ENCODE results near the gene RCAN3. TPM values are rescaled to one million over a fixed set of nuclear protein-coding genes. Genes with fewer than 3 reads are reported as not detected.
A peak's percentile ranks its signal among the peaks of the same experiment; 100 is the strongest.

Gene RCAN3
- total RNA-seq, 2 donors from 2014 or later = 12.6 to 15.1 TPM

GRCh38 chr1:24558455-24558854, 55.8 kb downstream of the RCAN3 start:
- Histone ChIP-seq H3K27ac (no peak overlapping the region), H3K9ac (ENCODE audit: low read depth in 2 of 2, low read length in 2 of 2) (no peak overlapping the region), H3K36me3 (no peaks in the 10 kb centered on the region), H3K9me3 (no peaks in the 10 kb centered on the region), H3K27me3 (no peaks in the 10 kb centered on the region), H3K4me3 (no peak overlapping the region), H3K4me1 (no peaks in the 10 kb centered on the region)
- intact Hi-C loops (cut with DNase I) = no loop called here
- TF ChIP-seq, protein P1, sequence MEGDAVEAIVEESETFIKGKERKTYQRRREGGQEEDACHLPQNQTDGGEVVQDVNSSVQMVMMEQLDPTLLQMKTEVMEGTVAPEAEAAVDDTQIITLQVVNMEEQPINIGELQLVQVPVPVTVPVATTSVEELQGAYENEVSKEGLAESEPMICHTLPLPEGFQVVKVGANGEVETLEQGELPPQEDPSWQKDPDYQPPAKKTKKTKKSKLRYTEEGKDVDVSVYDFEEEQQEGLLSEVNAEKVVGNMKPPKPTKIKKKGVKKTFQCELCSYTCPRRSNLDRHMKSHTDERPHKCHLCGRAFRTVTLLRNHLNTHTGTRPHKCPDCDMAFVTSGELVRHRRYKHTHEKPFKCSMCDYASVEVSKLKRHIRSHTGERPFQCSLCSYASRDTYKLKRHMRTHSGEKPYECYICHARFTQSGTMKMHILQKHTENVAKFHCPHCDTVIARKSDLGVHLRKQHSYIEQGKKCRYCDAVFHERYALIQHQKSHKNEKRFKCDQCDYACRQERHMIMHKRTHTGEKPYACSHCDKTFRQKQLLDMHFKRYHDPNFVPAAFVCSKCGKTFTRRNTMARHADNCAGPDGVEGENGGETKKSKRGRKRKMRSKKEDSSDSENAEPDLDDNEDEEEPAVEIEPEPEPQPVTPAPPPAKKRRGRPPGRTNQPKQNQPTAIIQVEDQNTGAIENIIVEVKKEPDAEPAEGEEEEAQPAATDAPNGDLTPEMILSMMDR (IDR thresholded peaks at IDR 0.05) = no peak
- no peak for DNase-seq

DNA sequence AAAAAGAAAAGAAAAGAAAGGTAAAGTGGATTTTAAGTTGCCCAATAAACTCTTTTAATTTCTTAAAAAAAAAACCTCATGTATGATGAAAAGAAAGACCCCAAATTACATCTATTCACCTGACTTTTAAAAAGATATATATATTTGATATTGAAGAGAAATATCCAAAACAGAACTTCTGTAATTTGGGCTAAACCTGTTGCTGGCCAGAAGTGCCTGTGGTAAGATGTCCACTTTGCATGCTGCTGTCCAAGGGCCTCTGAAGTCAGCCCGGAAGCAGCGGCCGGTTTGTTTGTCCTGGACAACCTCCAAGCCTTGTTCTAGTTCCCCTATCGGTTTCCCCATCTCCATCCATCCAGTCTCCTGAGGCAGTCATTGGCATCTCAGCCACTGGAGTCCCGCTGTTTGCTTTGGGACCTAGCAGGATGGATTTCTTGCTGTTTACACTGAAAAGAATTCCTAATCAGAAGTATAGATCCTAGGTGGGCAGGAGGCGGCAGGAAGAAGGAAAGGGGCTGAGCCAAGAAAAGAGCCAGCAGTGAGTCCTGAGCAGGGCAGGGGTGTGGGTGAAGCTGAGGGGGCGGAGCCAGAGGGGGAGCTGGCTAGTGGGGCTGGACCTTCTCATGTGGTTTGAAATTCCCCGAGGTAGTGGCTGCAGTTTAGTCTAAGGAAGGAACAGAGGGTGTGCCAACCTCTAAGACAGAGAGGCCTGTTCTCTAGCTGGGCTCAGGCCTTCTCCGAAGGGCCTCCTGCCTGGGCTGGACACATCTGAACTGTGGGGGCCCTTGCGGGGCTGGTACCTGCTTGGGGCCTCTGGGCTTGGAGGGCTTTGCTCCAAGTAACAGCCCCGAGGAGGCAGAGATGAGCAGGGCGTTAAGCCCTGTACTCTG, 56.5 kb downstream of the RCAN3 start:
- Histone ChIP-seq H3K27ac (no peak overlapping the region), H3K9me3 (no peaks in the 10 kb centered on the region), H3K4me3 (no peak overlapping the region), H3K27me3 (no peaks in the 10 kb centered on the region), H3K9ac (ENCODE audit: low read depth in 2 of 2, low read length in 2 of 2) (no peak overlapping the region), H3K36me3 (no peaks in the 10 kb centered on the region), H3K4me1 (no peaks in the 10 kb centered on the region)
- TF ChIP-seq, protein P1 (IDR thresholded peaks at IDR 0.05) = no peak
- intact Hi-C loops (cut with DNase I) = no loop called here
- DNase-seq = peak; percentile 49

DNA sequence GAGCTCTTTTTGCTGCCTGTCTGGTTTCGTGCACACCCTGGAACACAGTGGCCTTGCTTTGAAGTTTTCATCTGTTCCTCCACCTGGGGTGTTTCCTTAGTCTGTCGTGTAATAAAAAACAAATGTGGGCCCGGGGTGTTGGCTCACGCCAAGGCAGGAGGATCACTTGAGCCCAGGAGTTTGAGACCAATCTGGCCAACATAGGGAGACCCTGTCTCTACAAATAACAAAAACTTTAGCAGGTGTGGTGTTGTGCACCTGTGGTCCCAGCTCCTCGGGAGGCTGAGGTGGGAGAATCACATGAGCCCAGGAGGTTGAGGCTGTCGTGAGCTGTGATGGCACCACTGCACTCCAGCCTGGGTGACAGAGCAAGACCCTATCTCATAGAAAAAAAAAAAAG, 57.7 kb downstream of the RCAN3 start:
- no peaks in the 10 kb centered on the region for H3K4me1 ChIP-seq
- intact Hi-C loops (cut with DNase I) = no loop called here
- DNase-seq = no peak

DNA sequence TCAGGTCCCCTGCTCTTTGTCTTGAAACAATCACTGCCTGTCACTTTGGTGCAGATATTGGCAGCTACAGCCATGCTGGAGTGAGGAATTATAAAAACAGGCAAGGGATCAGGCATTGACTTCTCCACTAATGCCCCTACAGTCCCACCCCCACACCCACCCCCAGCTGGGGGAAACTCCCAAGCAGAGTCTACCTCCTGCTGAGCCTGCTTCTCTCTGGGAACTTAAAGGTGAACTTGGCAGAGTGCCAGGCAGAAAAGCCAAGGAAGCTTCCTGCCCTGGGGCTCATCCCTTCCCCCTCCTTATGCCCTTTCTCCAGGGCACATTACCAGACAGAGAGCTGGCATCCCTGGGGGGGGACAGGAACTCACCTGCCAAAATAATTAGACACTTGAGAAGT, 60.0 kb downstream of the RCAN3 start:
- Histone ChIP-seq H3K4me1 (no peaks in the 10 kb centered on the region), H3K4me3 (no peak overlapping the region), H3K27me3 (no peaks in the 10 kb centered on the region), H3K27ac (no peak overlapping the region), H3K9ac (ENCODE audit: low read depth in 2 of 2, low read length in 2 of 2) (no peak overlapping the region), H3K36me3 (no peaks in the 10 kb centered on the region), H3K9me3 (no peaks in the 10 kb centered on the region)
- intact Hi-C loops (cut with DNase I) = no loop called here
- DNase-seq = peak; percentile 56
- TF ChIP-seq, protein P1 (IDR thresholded peaks at IDR 0.05) = no peak

More for the DNA sequence above, 57.7 kb downstream of the RCAN3 start:
- Histone ChIP-seq H3K4me3 (no peak overlapping the region), H3K27ac (no peak overlapping the region), H3K9me3 (no peaks in the 10 kb centered on the region), H3K9ac (ENCODE audit: low read depth in 2 of 2, low read length in 2 of 2) (no peak overlapping the region), H3K27me3 (no peaks in the 10 kb centered on the region), H3K36me3 (no peaks in the 10 kb centered on the region)
- TF ChIP-seq, protein P1 (IDR thresholded peaks at IDR 0.05) = no peak

GRCh38 chr1:24564695-24565094, 62.1 kb downstream of the RCAN3 start:
- DNase-seq = no peak
- no peak overlapping the region for H3K27ac ChIP-seq
- TF ChIP-seq, protein P1 (IDR thresholded peaks at IDR 0.05) = no peak

More at GRCh38 chr1:24564695-24565094, 62.1 kb downstream of the RCAN3 start:
- Histone ChIP-seq H3K36me3 (no peaks in the 10 kb centered on the region), H3K4me3 (no peak overlapping the region), H3K27me3 (no peaks in the 10 kb centered on the region), H3K9me3 (no peaks in the 10 kb centered on the region), H3K4me1 (no peaks in the 10 kb centered on the region), H3K9ac (ENCODE audit: low read depth in 2 of 2, low read length in 2 of 2) (no peak overlapping the region)
- intact Hi-C loops (cut with DNase I) = no loop called here

Data from colonic mucosa (tissue), 4 donors.